ENCODE results near the gene SPRR5.

Gene SPRR5

DNA sequence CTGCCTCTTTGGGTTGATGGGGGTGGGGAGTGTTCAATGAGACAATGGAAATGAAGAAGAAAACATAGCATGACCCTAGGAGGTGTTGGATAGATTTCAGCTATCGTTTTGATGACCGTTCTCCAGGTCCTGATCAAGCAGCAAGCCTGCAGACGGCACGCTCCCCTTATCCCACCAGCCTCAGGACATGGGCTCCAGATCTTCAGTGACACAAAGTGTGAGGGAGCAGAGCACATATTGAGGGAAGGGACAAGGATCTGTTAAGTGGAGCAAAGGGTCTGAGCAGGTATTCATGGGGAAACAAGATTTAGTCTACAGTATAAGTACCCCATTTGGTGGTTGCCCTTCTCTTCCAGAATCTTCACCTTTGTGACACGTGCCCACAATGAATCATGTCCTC, 4.7 kb downstream of the SPRR5 start:
- DNase-seq = no peak

DNA sequence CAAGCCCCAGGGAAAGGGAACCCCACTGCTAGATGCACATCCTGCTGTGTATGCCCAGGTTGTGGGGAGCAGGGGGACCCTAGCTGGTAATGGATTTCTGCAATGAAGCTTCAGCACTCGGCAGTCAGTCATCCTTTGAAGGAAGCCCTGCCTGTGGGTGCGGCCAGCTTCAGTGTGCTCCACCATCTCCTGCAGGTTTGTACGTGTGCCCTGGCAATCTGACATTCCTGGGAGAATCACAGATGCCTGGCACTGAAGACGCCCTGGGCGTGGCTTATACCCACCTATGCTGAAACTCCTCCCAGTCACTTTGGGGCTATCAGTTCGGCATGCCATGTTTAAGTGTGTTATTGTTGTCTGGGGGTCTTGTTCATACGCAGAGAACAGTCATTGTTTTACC, 6.8 kb downstream of the SPRR5 start:
- no peak for DNase-seq

DNA sequence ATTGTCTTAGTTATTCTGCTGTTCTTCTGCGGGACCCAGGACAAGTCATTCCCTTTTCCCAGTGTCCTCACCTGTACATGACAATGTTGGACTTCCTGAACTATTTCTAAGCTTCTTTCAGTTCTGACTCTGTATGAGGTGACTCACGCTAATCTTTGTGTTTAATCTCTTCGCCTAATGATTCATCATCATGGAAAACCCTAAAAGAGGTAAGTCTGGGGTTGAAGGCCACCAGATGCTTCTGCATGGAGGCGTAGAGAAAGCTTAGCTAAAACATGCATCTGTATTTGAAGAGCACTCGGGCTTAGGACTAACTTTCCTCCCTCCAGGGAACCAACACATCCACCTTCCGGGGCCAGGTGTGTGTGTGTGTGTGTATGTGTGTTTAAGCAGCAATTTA, 7.4 kb downstream of the SPRR5 start:
- no peak for DNase-seq

DNA sequence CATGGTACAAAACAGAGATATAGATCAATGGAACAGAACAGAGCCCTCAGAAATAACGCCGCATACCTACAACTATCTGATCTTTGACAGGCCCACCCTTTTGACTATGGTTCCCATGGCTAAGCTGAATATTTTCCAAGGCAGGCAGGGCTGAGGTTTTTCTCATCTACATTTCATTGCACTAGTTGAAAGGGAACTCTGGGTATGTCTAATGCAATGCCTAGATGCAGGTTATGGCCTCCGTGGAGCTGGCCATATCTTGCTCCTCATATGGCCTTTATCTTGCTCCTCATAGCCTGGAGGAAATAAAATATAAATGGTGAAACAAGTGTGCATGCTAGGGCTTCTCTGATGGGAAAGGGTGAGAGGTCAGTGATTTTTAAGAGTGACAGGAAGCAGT, 10.6 kb downstream of the SPRR5 start:
- no peak for DNase-seq

DNA sequence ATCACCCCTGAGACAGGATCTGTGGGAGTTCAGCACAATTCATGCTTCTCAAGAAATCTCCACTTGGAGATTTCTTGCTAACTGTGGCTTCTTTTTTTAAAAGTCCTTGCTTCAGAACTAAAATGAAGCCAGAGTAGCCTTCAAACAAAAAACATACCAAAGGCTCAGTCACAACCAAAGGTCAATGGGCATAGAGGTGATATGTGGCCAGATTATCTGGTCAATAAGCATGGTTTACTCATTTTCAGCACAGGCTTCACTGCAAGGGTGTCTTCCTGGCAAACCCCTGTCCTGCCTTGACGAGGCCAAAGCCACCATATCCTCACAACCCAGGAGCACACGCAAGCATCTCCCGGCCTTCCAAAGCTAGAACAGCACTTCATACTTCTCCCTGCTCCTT, 12.3 kb downstream of the SPRR5 start:
- DNase-seq = no peak

DNA sequence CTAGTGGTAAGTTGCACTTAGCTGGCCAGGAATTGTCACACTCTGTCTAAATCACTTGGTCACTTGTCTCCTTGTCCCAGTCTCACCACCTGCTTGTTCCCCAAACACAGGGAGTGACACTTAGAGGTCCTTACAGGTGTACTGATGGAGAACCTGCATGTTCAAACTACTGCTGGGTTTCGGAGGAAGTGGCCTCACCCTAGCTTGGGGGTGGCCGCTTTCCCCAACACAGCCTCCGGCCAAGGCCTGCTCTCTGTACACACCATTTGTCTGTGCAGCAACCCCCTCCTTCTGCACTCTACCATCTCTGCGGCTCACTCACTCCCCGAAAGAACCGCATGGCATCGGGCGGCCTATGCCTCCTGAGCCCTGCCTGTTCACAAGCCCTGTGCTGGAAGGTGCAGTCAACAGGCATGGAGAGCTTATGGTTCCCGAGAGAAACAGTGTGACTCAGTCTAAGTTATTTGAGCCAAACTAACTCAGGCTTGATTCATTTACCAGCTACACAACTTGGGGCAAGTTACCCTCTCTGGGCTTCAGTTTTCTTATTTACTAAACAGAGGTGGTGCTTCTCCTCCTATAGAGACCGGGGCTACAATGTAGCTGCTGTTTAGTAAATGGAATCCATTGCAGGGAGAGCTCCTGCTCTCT, 12.9 kb downstream of the SPRR5 start:
- DNase-seq = no peak

DNA sequence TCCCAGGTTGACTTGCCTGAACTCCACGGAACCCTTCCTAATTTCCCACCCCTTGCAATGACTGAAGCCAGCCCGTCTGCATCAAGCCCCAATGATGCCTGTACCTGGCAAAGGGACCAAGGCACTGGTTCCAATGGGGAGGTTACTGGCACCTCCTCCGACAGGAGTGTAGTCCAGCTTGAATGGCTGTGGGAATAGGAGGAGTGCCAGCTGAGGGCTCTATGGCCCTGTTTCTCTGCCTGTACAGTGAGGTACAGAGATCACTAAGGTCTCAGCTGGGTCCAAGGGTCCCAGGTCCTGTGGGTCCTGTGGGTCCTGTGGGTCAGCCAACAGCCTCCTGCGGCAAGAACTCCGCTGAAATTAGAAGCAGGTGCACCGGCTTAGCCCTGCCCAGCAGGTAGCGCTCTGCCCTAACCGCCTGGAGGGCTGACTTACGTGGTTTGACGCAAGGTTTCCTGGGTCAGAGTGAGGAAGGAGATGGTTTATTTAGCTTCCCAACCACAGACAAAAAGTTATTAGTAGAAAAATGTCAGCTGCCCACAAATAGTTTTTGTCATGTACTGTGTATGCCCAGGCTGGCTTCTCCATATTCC, 13.5 kb downstream of the SPRR5 start:
- DNase-seq = no peak

DNA sequence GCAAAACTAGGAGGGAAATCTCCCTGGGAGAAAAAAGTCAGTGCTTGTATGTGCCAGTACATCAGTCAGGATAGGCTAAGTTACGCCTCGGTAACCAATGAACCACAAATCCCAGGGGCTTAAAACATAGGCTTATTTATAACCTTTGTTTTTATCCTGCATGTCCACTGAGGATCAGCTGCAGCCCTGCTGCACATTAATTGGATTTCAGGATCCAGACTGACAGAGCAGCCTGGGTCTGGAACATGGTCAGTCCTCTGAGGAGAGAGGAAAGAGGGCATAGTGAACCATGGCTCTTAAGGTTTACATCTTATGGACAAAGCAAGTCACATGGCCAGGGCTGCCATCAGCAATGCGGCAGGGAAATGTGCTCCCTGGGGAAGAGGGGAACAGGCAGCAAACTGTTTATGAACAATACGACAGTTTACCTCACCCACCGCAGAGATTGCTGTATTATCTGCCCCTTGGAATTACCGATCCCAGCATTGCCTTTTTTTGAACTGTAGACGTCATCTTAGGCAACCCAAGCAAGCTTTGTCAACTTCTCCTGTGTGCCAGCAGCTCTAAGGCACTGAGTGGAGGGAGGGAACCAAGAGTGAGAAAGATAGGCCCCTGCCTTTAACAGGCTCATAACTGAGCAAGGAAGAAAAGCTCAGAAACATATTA, 14.4 kb downstream of the SPRR5 start:
- DNase-seq = no peak

DNA sequence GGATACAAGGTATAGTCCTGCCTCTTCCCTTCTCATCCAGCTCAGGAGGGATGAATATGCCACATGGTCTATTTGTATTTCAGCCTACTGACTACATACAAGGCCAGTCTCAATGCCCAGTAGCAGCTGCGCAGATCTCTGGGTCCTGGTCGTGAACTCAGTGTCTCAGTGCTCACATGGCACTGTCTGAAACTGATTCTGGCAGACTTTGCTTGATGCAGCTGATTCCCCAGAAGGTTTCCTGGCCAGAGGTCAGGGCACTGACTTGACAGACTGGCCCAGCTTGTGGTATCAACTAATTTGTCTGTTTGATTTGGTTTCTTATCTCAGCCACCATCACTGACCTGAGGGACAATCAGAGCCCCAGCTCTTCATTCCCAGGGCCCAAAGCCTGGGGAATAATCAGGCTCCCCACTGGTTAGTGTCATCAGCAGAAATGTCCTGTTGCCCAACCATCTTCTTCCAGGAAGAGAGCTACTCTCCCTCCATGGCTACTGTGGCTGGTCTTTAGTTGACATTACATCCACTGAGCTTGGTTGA, 15.9 kb downstream of the SPRR5 start:
- no peak for DNase-seq

DNA sequence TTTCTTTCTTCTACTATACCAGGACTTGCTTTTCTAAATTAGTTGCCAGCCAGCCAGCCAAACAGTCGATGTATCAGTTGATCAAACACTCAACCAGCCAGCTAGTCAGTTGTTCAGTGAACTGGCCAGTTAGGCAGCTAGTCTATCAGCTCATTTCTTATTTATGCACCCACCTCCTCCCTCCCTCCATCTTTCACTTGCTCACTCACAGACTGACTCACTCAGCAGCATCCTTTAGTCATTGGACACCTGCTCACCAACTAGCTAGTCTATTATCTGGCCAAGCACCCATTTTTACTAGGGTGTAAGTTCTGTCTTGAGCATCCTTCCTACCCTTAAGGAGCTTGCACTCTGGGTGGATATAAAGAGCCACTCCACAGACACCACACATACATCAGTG, 17.5 kb downstream of the SPRR5 start:
- DNase-seq = no peak

DNA sequence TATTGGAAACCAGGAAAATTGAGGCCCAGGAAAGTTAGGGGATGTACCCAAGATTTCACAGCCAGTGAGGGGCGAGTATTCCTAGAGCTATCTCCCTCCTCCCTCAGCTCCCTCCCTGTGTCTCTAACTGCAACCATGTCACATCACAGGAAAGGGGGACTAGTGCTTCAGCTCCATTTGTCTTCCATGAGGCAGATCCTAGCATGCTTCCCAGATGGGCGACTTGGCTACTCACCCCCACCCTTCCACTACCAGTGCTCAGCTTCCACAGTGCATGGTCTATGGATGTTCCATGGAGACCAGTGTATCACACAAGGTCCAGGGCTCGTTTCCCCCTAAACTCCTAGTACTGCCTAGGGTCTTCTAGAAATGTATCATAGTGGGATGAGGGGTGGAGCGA, 18.8 kb downstream of the SPRR5 start:
- no peak for DNase-seq

DNA sequence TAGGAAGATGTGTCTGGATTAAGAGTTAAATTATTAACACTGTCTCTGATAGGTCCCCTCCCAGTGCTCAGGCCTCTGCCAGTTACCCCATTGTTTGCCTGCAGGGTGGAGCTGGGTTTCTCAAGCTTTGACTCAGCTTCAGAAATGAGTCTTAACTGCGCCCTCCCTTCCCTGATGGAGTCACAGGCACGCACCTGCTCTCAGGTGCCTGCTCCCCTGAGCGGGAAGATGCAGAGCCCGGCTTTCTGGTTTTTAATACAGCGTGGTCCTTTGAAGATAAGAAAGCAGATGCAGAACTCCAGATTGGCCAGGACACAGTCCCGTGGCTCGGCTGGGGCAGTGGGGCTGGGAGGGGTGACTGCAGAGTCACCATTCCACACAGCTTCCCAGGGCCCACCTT, 20.2 kb downstream of the SPRR5 start:
- DNase-seq = no peak

DNA sequence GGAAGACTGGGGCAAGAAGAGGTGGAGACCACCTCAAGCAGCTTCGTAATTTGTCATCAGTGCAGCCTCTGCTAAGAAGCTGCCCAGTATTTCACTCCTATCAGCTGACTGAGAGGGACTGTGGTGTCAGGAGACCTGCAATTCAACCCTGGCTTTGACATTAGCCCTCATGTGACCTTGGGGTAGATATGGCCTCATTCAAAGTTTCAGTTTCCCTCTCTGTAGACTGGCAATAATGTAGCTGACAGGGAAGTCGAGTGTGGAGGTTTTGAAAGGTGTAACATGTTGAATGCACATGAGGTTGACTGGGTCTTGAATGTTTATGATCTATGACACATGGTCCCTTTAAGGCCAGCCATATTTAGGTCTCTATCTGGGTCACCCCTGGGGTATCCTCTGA, 21.2 kb downstream of the SPRR5 start:
- no peak for DNase-seq

DNA sequence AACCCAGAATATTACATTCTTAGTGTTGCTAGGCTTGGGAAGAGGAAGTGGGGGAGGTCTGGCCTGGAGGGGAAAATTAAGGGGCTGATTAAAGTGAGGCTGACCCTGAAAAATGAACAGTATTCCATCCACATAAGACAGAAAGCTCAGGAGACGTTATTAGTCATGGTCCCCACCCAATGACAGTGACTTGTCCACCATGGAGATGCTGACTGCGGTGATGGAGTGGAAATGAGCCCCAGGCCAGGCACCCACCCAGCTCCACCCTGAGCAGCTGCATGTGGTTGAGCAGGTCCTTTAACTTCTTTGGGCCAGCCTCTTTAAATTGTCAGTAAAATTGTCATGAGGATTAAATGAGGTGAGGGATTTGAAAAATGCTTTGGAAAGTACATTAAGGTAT, 22.0 kb downstream of the SPRR5 start:
- DNase-seq = no peak

DNA sequence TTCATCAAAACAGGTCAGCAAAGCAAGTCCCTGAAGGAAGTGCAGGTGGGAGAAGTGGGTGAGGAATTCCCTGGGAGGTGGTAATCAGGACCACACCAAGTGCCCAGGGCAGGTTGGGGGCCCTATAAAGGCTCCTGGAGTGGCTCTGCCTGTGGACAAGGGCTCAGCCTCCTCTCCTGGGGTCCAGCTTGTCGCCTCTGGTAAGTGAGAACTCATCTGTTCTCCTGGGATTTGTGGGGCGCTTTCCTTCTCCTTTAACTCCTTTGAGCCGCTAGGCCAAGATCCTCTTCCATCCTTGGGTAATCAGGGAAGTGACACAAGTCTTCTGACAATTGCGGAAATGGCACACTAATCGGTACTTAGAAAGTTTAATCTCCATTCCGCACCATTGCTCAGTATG, 23.5 kb downstream of the SPRR5 start, which contains the start of gene SPRR4:
Gene SPRR4 (plus strand): TSS at position 154 of the 400 bp plus-strand sequence. CDS start 1,243 bp downstream, outside the sequence.
- DNase-seq = no peak

DNA sequence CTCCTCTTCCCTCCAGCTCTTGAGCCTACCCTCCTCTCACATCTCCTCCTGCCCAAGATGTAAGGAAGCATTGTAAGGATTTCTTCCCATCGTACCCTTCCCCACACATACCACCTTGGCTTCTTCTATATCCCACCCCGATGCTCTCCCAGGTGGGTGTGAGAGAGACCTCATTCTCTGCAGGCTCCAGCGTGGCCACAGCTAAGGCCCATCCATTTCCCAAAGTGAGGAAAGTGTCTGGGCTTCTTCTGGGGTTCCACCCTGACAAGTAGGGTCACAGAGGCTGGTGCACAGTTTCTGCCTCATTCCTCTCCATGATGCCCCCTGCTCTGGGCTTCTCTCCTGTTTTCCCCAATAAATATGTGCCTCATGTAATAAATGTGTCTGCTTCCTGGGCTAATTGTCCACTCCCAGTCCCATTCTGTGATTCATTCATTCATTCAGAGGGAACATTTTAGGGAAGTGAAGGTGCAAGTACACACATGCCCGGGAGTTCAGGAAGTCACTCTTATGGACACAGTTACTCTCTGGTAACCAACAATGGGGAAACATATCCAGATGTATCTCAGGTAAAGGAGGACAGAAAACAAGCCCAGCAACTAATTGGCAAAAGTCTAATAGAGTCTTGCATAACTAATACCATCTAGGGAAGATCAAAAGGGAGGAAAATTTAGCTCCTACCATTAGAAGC, 25.3 kb downstream of the SPRR5 start:
- DNase-seq = no peak

DNA sequence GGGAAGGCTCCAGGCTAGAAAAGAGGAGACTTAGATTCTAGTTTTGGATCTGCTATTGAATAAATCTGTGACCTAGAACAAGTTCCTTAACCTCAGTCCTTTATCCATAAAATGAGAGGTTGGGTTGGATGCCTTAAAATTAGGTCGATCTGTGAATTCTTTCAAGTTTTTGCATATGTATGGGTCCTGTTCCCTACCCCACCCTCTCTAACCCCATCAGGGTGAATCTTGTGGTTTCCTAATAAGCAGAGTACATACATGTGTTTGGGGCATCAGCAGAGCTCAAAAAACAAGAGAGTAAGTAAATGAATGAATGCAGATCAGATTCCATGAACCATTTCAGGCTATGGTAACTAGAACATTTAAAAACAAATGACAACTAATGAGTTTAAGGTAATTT, 29.7 kb downstream of the SPRR5 start:
- no peak for DNase-seq

DNA sequence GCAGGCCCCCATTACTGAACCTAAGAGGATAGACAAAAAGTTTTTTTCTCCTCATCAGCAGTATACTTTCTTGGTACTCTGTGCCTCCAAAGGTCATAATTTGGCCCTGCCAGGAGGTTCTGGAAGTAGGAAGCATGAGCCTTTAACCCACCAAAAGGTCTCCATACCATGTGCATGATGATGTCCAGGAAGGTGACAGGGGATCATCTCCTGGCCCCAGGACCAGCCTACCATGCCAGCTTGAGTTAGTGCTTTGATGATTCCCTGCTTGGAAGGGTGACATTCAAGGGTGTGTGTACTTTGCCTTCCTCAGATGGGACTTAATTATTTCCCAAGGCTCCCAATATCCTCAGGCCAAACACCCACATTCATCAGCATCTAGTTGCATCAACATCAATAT, 30.6 kb downstream of the SPRR5 start:
- no peak for DNase-seq

DNA sequence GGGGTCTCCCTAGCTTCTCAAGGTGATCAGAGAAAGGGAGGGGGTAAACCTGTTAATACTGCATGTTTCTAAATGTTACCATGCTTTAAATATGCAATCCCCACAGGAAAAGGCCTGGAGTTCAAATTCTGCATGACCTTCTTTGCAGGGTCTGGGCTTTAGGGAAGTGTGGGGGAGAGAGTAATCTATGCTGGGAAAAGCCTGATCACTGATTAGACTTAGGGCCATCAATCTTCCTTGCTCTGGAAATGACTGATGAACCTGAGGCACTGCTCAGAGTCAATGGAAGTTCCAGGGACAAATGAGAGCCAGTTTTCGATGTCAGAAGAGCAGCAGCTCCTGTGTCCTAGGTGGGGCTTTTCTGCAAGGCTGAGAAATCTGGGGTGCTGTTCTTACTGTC, 33.7 kb downstream of the SPRR5 start:
- no peak for DNase-seq

DNA sequence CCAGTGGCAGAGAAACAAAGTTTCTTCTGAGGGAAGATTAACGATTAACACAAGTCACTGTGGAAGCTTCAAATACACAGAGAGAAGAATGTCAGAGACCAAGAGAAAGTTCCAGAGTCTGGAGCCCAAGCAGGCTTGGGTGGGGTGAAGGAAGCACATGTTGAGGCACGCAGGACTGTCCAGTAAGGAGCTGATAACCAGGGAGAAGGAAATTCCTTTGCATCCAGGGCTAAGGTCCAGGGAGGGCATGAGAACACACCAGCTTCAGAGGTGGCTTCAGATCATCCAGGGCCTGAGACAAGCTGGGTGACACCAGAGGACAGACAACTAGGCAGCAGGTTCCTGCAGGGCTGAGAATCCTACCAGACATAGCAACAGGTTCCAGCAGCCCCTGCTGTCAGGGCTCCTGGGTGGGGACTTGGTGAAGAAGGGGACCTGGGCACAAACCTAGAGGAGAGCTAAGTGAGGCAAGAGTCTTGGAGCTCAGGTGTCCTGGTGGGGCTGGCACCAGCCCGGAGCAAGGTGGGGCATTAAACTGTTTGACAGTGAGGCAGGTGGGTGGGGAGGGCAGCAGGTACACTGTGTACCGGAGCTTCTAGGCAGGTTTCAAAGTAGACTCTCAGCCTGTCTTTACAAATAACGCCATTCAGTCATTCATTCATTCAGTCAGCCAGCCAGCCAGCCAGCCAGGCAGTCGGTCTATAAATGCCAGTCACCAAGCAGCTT, 34.3 kb downstream of the SPRR5 start:
- no peak for DNase-seq

DNA sequence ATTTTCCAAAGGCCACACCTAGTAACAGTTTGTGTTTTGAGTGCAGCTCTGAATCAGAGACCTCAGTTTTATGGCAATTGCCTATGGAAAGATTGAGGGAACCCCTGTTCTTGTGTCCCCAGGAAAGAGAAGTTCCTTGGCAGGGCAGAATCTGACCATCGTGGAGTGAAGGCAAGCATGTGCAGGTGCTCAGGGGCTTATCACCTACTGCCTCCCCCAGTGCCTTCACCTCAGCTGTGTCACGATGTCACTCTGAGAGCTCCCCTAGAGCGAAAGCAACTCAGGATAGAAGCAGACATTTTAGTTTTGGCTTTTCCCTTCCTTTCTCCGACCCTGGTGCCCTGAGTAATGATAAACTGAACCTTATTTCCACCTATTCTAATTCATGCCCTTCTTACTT, 35.1 kb downstream of the SPRR5 start:
- no peak for DNase-seq

DNA sequence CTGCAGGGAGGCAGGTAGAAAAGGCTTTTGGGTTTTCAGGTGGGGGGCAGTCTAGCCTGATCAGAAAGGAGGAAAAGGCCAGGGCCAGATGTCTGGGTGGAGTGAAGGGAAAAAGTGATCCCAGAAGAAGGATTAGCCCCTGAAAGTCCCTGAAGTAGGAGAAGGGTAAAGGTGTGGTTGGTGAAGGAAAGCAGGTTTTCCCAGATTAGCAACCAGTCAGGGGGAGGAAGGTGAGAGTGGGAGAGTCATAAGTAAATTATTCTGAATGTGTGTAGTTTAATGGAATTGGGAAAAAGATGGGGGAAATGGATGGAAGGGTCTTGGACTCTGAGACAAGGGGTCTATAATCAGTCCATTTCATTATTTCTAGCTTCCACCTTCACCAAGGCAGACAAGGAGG, 36.2 kb downstream of the SPRR5 start:
- no peak for DNase-seq

DNA sequence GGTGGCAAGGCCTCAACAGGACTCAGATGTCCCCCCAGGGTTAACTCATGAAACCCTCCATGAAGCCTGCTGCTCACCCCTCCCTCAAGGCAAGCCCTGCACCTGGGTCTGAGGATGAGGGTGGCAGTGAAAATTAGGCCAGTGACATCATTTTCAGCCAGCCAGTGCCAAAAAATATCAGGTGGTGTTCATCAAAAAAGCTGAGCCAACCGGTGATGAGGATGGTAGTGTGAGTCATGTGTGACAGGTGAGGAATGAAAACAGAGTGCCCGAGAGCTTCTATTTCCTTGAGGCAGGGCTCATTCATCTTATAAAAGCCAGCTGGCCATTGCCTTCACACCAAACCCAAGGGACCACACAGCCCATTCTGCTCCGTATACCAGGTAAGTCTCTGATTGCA, 36.7 kb downstream of the SPRR5 start, which contains the start of gene SPRR1A:
Gene SPRR1A (plus strand): TSS at position 339 of the 400 bp plus-strand sequence. CDS start 1,150 bp downstream, outside the sequence.
- no peak for DNase-seq

Measured in T1000 (cell line).